ENCODE data around the gene FBXL17. TPM values are rescaled to one million over a fixed set of nuclear protein-coding genes. Genes with fewer than 3 reads are reported as not detected.

Gene FBXL17
- total RNA-seq, 1 donor from 2014 or later: 11.6 TPM

DNA sequence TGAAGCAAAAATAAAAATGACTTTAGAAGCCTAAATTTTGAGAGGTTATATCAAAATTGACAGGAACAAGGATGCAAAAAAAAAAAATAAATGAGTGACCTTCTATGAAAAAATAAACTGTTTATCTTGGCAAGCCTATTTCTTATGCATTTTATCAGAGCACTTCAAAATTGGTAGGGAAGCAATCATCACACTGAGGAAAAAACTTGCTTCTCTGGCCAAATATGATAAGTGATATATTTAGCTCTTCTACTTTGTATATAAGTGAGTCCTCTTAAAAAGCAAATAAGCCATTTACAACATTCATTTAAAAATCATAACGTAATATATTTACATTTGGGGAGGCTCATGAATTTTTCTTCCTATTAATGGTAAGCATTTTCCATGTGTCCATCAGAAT, 287.1 kb downstream of the FBXL17 start:
- no peaks in the 10 kb centered on the region for H3K36me3 ChIP-seq (ENCODE audit: control insufficient read depth, insufficient read depth, low read length)
- H3K27me3 ChIP-seq (ENCODE audit: control insufficient read depth, insufficient read depth, low read length): no peaks in the 10 kb centered on the region
- no peak for DNase-seq (ENCODE audit: low read depth)
- TF ChIP-seq, protein P1, sequence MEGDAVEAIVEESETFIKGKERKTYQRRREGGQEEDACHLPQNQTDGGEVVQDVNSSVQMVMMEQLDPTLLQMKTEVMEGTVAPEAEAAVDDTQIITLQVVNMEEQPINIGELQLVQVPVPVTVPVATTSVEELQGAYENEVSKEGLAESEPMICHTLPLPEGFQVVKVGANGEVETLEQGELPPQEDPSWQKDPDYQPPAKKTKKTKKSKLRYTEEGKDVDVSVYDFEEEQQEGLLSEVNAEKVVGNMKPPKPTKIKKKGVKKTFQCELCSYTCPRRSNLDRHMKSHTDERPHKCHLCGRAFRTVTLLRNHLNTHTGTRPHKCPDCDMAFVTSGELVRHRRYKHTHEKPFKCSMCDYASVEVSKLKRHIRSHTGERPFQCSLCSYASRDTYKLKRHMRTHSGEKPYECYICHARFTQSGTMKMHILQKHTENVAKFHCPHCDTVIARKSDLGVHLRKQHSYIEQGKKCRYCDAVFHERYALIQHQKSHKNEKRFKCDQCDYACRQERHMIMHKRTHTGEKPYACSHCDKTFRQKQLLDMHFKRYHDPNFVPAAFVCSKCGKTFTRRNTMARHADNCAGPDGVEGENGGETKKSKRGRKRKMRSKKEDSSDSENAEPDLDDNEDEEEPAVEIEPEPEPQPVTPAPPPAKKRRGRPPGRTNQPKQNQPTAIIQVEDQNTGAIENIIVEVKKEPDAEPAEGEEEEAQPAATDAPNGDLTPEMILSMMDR (IDR thresholded peaks at IDR 0.05; ENCODE audit: insufficient read depth, low read length, poor library complexity, severe bottlenecking): no peak
- no peak overlapping the region for H3K4me3 ChIP-seq (ENCODE audit: low read depth, low read length)

DNA sequence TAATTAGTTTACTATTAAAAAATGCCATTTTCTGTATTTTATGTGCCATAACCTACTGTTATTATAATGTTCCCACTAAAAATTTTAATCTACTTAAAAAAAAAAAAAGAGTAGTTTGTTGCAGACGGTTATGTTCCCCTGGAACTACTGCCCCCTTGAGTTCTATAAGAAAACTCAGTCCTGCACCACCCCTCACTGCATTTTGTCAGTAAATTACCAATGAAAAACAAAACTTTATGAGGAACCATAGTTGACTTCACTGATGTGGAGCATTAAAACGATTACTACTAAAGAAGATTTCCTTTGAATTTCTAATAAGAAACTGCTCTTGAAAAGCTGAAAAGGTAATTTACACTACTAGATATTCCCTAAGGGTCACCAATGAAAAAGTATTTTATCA, 288.7 kb downstream of the FBXL17 start:
- no peak for DNase-seq (ENCODE audit: low read depth)
- TF ChIP-seq, protein P1 (IDR thresholded peaks at IDR 0.05; ENCODE audit: insufficient read depth, low read length, poor library complexity, severe bottlenecking): peak; percentile 57
- Histone ChIP-seq H3K27me3 (ENCODE audit: control insufficient read depth, insufficient read depth, low read length) (no peaks in the 10 kb centered on the region), H3K4me3 (ENCODE audit: low read depth, low read length) (no peak overlapping the region), H3K36me3 (ENCODE audit: control insufficient read depth, insufficient read depth, low read length) (no peaks in the 10 kb centered on the region)

DNA sequence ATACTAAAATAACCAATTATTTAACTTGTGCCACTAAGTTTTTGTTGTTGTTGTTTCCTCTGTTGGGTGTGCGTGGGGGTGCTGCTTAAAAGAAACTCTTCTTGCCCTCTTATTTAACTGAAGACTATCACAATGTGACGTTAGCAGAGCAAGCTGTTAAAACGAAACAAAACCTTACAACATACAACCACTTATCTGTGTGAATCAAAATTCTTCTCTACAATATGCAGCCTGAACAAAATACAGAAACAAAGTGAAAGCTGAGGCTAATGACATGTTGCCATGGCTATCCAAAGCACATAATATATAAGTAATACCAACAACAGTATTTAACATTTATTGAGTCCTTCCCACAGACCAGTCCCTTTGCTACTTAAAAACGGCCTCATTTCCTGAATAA, 291.0 kb downstream of the FBXL17 start:
- Histone ChIP-seq H3K27me3 (ENCODE audit: control insufficient read depth, insufficient read depth, low read length) (no peaks in the 10 kb centered on the region), H3K36me3 (ENCODE audit: control insufficient read depth, insufficient read depth, low read length) (no peaks in the 10 kb centered on the region), H3K4me3 (ENCODE audit: low read depth, low read length) (no peak overlapping the region)
- TF ChIP-seq, protein P1 (IDR thresholded peaks at IDR 0.05; ENCODE audit: insufficient read depth, low read length, poor library complexity, severe bottlenecking): no peak
- DNase-seq (ENCODE audit: low read depth): no peak

DNA sequence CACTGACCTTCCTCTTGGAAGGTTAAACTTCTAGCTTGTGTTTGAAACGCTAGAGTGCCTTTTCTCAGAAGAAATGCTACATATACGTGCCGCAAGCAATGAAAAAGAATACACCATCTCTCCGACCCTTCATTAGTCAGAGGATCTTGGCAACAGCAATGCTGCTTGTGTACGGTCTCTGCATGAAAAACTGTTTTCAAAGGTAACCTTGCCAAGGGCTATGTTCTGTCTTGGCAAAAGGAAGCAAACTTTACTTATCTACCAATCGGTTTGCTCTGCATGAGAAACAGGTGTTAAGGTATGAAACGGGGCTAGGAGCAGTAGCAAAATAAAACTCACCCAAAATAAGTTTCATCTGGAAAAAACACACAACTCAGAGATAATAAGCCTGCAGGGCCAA, 297.8 kb downstream of the FBXL17 start:
- no peaks in the 10 kb centered on the region for H3K27me3 ChIP-seq (ENCODE audit: control insufficient read depth, insufficient read depth, low read length)
- no peaks in the 10 kb centered on the region for H3K36me3 ChIP-seq (ENCODE audit: control insufficient read depth, insufficient read depth, low read length)
- H3K4me3 ChIP-seq (ENCODE audit: low read depth, low read length): no peak overlapping the region
- TF ChIP-seq, protein P1 (IDR thresholded peaks at IDR 0.05; ENCODE audit: insufficient read depth, low read length, poor library complexity, severe bottlenecking): no peak
- peak; percentile 2 for DNase-seq (ENCODE audit: low read depth)

DNA sequence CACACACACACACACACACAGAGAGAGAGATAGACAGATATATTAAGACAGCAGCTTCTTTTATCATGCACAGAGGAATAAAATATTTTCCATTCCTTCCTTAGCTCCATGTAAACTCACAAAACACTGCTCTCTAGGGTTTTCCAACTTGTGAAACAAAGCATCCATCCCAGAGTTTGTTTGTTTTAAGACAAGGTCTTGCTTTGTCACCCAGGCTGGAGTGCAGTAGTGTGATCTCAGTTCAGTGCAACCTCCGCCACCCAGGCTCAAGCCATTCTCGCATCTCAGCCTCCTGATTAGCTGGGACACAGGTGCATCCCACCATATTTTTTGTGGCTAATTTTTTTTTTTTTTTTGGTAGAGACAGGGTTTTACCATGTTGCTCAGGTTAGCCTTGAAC, 298.7 kb downstream of the FBXL17 start:
- Histone ChIP-seq H3K4me3 (ENCODE audit: low read depth, low read length) (no peak overlapping the region), H3K36me3 (ENCODE audit: control insufficient read depth, insufficient read depth, low read length) (no peaks in the 10 kb centered on the region), H3K27me3 (ENCODE audit: control insufficient read depth, insufficient read depth, low read length) (no peaks in the 10 kb centered on the region)
- TF ChIP-seq, protein P1 (IDR thresholded peaks at IDR 0.05; ENCODE audit: insufficient read depth, low read length, poor library complexity, severe bottlenecking): no peak
- no peak for DNase-seq (ENCODE audit: low read depth)

DNA sequence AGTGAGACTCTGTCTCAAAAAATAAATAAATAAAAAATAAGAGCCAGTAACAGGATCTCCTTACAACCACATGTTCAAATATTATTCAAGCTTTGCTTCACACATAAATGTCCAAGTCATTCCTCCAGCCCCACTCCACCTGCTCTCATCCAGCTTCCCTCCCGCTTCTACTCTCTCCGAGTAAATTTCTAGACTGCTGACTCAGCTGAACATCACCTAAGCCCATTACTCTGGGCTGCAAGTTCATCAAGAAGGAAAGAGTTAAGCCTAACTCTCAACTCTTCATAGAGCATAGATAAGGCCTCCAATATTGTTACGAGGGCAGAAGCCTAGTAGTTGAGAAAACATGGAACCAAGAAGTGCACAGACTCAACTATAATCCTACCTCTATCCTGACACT, 300.2 kb downstream of the FBXL17 start:
- Histone ChIP-seq H3K36me3 (ENCODE audit: control insufficient read depth, insufficient read depth, low read length) (no peaks in the 10 kb centered on the region), H3K27me3 (ENCODE audit: control insufficient read depth, insufficient read depth, low read length) (no peaks in the 10 kb centered on the region), H3K4me3 (ENCODE audit: low read depth, low read length) (no peak overlapping the region)
- DNase-seq (ENCODE audit: low read depth): no peak
- TF ChIP-seq, protein P1 (IDR thresholded peaks at IDR 0.05; ENCODE audit: insufficient read depth, low read length, poor library complexity, severe bottlenecking): no peak

All from kidney epithelial cell (primary cell).